CD14-positive monocyte (primary cell): Measurements from ENCODE around the gene TOR1AIP2. TPM values are rescaled to one million over a fixed set of nuclear protein-coding genes. Genes with fewer than 3 reads are reported as not detected.

ENCODE experiments used
- DNase-seq, 3 donors: peaks; one replicate each; pipeline ENCODE4 v3.0.0-alpha.2; 2011 to 2022
- H2AFZ ChIP-seq: 2 replicates; pipeline ENCODE4 v1.6.0; 2012; ENCODE audit warnings: mild to moderate bottlenecking, low read depth, low read length, inconsistent platforms; ENCODE audit not compliant: insufficient read depth, poor library complexity, severe bottlenecking
- H3K27ac ChIP-seq, 2 donors: 1 replicate in 1 of 2; 2 replicates in 1 of 2; pipeline ENCODE4 v1.5.1; 2012 to 2013; ENCODE audit warnings: low read length in 2 of 2, control low read depth in 1 of 2, inconsistent platforms in 1 of 2, low read depth in 1 of 2, mild to moderate bottlenecking in 1 of 2
- H3K27me3 ChIP-seq, 2 donors: one replicate each; pipeline versions ENCODE4 v1.6.0 to v1.6.1; 2011 to 2013; ENCODE audit warnings: low read length in 2 of 2; ENCODE audit not compliant: control insufficient read depth in 2 of 2, insufficient read depth in 2 of 2
- H3K36me3 ChIP-seq, 2 donors: replicated peaks in 1 of 2; 1 replicate in 1 of 2; 2 replicates in 1 of 2; pipeline versions ENCODE4 v1.5.1 to v1.6.1; 2012 to 2013; ENCODE audit warnings: low read length in 2 of 2, control low read depth in 1 of 2, inconsistent platforms in 1 of 2, mild to moderate bottlenecking in 1 of 2; ENCODE audit not compliant: insufficient read depth in 2 of 2, control insufficient read depth in 1 of 2
- H3K4me1 ChIP-seq, 2 donors: 1 replicate in 1 of 2; 2 replicates in 1 of 2; pipeline versions ENCODE4 v1.5.1 to v1.6.1; 2012 to 2013; ENCODE audit warnings: low read length in 2 of 2, control low read depth in 1 of 2, inconsistent platforms in 1 of 2, mild to moderate bottlenecking in 1 of 2, moderate library complexity in 1 of 2; ENCODE audit not compliant: insufficient read depth in 2 of 2, control insufficient read depth in 1 of 2
- H3K4me2 ChIP-seq: replicated peaks from 2 replicates; pipeline ENCODE3; 2012; ENCODE audit warnings: low read length, moderate library complexity, mild to moderate bottlenecking; ENCODE audit not compliant: poor library complexity, severe bottlenecking; ENCODE audit errors: extremely low read depth
- H3K4me3 ChIP-seq, 3 experiments: fragments of 200-600 bp in 1 of 3; sonication (generic) in 1 of 3; replicated peaks in 1 of 3; 1 replicate in 2 of 3; 2 replicates in 1 of 3; pipeline ENCODE4 v1.5.1; 2011 to 2013; ENCODE audit warnings: low read length in 3 of 3, mild to moderate bottlenecking in 3 of 3, control low read depth in 2 of 3, low read depth in 2 of 3, inconsistent platforms in 1 of 3, moderate library complexity in 1 of 3
- H3K79me2 ChIP-seq: 2 replicates; pipeline ENCODE4 v1.6.0; 2012; ENCODE audit warnings: mild to moderate bottlenecking, control low read depth, inconsistent platforms, low read length, moderate library complexity; ENCODE audit not compliant: insufficient read depth
- H3K9ac ChIP-seq: 2 replicates; pipeline ENCODE4 v1.6.0; 2017; ENCODE audit warnings: low read length, mild to moderate bottlenecking; ENCODE audit not compliant: insufficient read depth, poor library complexity, severe bottlenecking
- H3K9me3 ChIP-seq, 2 donors: replicated peaks in 1 of 2; 1 replicate in 1 of 2; 2 replicates in 1 of 2; pipeline versions ENCODE4 v1.5.1 to v1.6.1; 2012 to 2013; ENCODE audit warnings: low read length in 2 of 2, control low read depth in 1 of 2; ENCODE audit not compliant: control insufficient read depth in 1 of 2, insufficient read depth in 1 of 2
- H4K20me1 ChIP-seq: 2 replicates; pipeline ENCODE4 v1.6.0; 2012; ENCODE audit warnings: mild to moderate bottlenecking, low read length, control low read depth, moderate library complexity; ENCODE audit not compliant: insufficient read depth
- H3K27ac Mint-ChIP-seq, 7 donors: one replicate each; pipeline ENCODE4 v1.8.0; 2020; ENCODE audit warnings: mild to moderate bottlenecking in 7 of 7, mixed read lengths in 7 of 7, moderate library complexity in 6 of 7, inconsistent platforms in 2 of 7
- H3K27me3 Mint-ChIP-seq, 3 donors: one replicate each; pipeline ENCODE4 v1.8.0; 2021 to 2022; ENCODE audit warnings: low read depth in 3 of 3, mild to moderate bottlenecking in 3 of 3, mixed read lengths in 3 of 3, moderate library complexity in 3 of 3, inconsistent platforms in 1 of 3
- H3K36me3 Mint-ChIP-seq, 2 donors: one replicate each; pipeline ENCODE4 v1.8.0; 2020; ENCODE audit warnings: mixed read lengths in 2 of 2, inconsistent platforms in 1 of 2, mild to moderate bottlenecking in 1 of 2
- H3K4me1 Mint-ChIP-seq: one replicate; pipeline ENCODE4 v1.8.0; 2020; ENCODE audit warnings: mild to moderate bottlenecking, mixed read lengths
- H3K4me3 Mint-ChIP-seq, 2 donors: one replicate each; pipeline ENCODE4 v1.8.0; 2020; ENCODE audit warnings: mild to moderate bottlenecking in 2 of 2, mixed read lengths in 2 of 2, moderate library complexity in 1 of 2
- H3K9me3 Mint-ChIP-seq, 7 donors: one replicate each; pipeline ENCODE4 v1.8.0; 2020 to 2022; ENCODE audit warnings: mixed read lengths in 7 of 7, mild to moderate bottlenecking in 6 of 7, moderate library complexity in 6 of 7, inconsistent platforms in 2 of 7
- WGBS: methylation state at CpG from one replicate; pipeline ENCODE4 v1.1.5; 2013; ENCODE audit warnings: missing lambda C conversion rate; ENCODE audit not compliant: insufficient coverage; 5-methylcytosine and 5-hydroxymethylcytosine counted together
- intact Hi-C, 2 donors: fragments of 100-400 bp; cut with micrococcal nuclease; formaldehyde crosslinking; loops; one replicate each; pipeline versions ENCODE4 v1.15.0 to v1.15.1; 2023
- polyA plus RNA-seq, 3 donors: library from polyadenylated mRNA; depleted of rRNA in 1 of 3; unstranded in 2 of 3; stranded (reverse) in 1 of 3; fragments of 300-500 nt in 2 of 3; fragments of >200 nt in 1 of 3; fragmentation: Illumina TruSeq in 2 of 3; gene quantifications; 1 replicate in 2 of 3; 2 replicates in 1 of 3; pipeline ENCODE4 v1.2.3, GENCODE V29; 2012 to 2021
- TF ChIP-seq, protein P1 (sequence below): fragments of 200-600 bp; IDR thresholded peaks from one replicate; pipeline ENCODE4 v1.8.0; 2022; ENCODE audit warnings: antibody characterized with exemption, mild to moderate bottlenecking

TOR1AIP2 gene
- polyA plus RNA-seq, 3 donors, result 9.9 to 21.5 (median 20.5) TPM

- Histone ChIP-seq H3K9me3 (no peaks in the 10 kb centered on the region), H3K79me2 (no peaks in the 10 kb centered on the region), H3K27me3 (no peaks in the 10 kb centered on the region), H2AFZ (no peak overlapping the region), H4K20me1 (no peaks in the 10 kb centered on the region), H3K4me2 (no peak overlapping the region), H3K27ac (no peak overlapping the region), H3K4me3 (no peak overlapping the region), H3K36me3 (peaks cover 6 to 11% of the 10 kb centered on the region in 2 donors), H3K9ac (no peak overlapping the region), H3K4me1 (peaks cover 0 to 4% of the 10 kb centered on the region in 2 donors)
- Mint-ChIP-seq H3K27ac (peak overlapping the region in 1 of 7 donors; percentile 56), H3K4me1 (peaks cover 6% of the 10 kb centered on the region), H3K36me3 (peaks cover 7 to 11% of the 10 kb centered on the region in 2 donors), H3K4me3 (no peak overlapping the region), H3K27me3 (no peaks in the 10 kb centered on the region), H3K9me3 (no peaks in the 10 kb centered on the region)
- peak in 1 of 3 donors; percentile 69 for DNase-seq
- TF ChIP-seq, protein P1, sequence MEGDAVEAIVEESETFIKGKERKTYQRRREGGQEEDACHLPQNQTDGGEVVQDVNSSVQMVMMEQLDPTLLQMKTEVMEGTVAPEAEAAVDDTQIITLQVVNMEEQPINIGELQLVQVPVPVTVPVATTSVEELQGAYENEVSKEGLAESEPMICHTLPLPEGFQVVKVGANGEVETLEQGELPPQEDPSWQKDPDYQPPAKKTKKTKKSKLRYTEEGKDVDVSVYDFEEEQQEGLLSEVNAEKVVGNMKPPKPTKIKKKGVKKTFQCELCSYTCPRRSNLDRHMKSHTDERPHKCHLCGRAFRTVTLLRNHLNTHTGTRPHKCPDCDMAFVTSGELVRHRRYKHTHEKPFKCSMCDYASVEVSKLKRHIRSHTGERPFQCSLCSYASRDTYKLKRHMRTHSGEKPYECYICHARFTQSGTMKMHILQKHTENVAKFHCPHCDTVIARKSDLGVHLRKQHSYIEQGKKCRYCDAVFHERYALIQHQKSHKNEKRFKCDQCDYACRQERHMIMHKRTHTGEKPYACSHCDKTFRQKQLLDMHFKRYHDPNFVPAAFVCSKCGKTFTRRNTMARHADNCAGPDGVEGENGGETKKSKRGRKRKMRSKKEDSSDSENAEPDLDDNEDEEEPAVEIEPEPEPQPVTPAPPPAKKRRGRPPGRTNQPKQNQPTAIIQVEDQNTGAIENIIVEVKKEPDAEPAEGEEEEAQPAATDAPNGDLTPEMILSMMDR, result no peak
- intact Hi-C loops, result no loop called here
- WGBS, result no CpG with 5 or more reads among the region's 4 CpGs
Measured at GRCh38 chr1:179925922-179926849, 48.6 kb upstream of the TOR1AIP2 start.

DNA sequence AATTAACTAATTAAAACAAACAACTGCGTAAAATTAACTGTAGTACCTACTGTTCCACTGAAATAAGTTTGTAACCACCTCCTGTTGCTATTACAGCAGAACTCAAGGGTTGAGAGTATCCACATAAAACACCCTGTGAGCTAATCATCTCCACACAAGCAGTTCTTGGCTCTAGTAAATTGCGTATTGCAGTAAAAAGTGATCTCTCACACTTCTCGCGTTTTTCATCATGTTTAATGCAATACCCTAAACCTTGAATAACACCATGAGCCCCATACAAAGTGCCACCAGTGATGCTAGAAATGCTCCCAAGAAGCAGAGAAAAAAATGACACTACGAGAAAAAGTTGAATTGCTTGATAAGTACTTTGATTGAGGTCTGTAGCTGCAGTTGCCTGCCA is 47.7 kb upstream of the TOR1AIP2 start:
- no peak overlapping the region for H3K9ac ChIP-seq
- WGBS, result no CpG with 5 or more reads among the region's 5 CpGs
- no peaks in the 10 kb centered on the region for H3K79me2 ChIP-seq
- peaks cover 6% of the 10 kb centered on the region for H3K4me1 Mint-ChIP-seq
- H3K4me3 Mint-ChIP-seq, result no peak overlapping the region
- H2AFZ ChIP-seq, result no peak overlapping the region
- peaks cover 1% of the 10 kb centered on the region for H4K20me1 ChIP-seq
- H3K27me3 ChIP-seq, result no peaks in the 10 kb centered on the region
- H3K36me3 Mint-ChIP-seq, result peaks cover 9 to 18% of the 10 kb centered on the region in 2 donors
- no peak for DNase-seq
- no peak overlapping the region for H3K27ac Mint-ChIP-seq
- no peaks in the 10 kb centered on the region for H3K27me3 Mint-ChIP-seq
- H3K4me3 ChIP-seq, result no peak overlapping the region
- peaks cover 12 to 17% of the 10 kb centered on the region in 2 donors for H3K36me3 ChIP-seq
- no peaks in the 10 kb centered on the region for H3K9me3 ChIP-seq
- H3K9me3 Mint-ChIP-seq, result no peaks in the 10 kb centered on the region
- peaks cover 0 to 4% of the 10 kb centered on the region in 2 donors for H3K4me1 ChIP-seq
- TF ChIP-seq, protein P1, result no peak
- no peak overlapping the region for H3K27ac ChIP-seq
- H3K4me2 ChIP-seq, result no peak overlapping the region
- intact Hi-C loops, result no loop called here
